NCI-H2081 (cell line): ENCODE results near the gene ESRRA.
"Not testable (repeated sequence)": the region's sequence is repeated elsewhere in the genome, so short reads cannot be mapped to it uniquely, and the experiment has no call there.

Source experiments
- DNase-seq, 2 experiments: peaks; one replicate each; lab custom pipeline; 2025; lab: John Stamatoyannopoulos, UW

ESRRA gene

DNA sequence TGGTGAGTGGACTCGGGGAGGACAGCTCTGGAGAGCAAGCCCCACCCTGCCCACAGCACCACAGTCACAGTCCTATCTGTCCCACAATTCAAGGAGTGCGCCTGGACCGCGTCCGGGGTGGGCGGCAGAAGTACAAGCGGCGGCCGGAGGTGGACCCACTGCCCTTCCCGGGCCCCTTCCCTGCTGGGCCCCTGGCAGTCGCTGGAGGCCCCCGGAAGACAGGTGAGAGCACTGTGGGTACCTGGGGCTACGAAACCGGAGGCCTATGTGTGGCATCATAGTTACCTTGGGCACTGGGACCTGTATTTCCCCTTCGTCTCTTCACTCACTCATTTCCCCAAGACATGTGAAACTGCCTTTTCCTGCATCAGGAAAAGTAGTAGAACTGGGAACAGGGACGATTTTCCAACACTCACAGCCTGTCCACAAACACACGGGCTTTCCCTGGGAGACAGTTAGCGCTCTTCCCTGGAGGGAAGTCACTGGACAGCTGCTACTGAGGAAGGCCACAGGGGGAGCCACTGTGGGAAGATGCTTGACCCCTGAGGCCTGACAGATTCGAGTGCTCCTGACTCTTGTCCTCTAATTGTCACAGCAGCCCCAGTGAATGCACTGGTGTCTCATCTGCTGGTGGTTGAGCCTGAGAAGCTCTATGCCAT is 9.0 kb downstream of the ESRRA start:
- no peak for DNase-seq

DNA sequence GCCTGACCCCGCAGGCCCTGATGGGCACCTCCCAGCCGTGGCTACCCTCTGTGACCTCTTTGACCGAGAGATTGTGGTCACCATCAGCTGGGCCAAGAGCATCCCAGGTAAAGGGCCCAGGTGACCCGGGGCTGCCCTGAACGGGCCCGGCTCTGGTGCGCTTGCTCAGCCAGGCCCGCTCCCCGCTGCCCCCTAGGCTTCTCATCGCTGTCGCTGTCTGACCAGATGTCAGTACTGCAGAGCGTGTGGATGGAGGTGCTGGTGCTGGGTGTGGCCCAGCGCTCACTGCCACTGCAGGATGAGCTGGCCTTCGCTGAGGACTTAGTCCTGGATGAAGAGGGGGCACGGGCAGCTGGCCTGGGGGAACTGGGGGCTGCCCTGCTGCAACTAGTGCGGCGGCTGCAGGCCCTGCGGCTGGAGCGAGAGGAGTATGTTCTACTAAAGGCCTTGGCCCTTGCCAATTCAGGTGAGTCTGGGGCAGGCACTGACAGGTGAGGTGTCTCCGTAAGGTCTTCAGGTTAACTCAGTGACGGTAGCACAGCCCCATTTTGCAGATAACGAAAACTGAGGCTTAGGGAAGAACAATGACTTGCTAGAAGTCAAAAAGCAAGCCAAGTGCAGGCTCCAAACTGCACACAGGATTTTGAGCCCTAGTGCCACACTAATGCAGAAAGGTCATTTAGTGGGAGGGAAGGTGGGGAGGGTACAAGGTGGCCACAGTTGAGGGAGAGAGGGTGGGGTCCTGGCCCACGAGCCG is 9.7 kb downstream of the ESRRA start:
- DNase-seq, result no peak

DNA sequence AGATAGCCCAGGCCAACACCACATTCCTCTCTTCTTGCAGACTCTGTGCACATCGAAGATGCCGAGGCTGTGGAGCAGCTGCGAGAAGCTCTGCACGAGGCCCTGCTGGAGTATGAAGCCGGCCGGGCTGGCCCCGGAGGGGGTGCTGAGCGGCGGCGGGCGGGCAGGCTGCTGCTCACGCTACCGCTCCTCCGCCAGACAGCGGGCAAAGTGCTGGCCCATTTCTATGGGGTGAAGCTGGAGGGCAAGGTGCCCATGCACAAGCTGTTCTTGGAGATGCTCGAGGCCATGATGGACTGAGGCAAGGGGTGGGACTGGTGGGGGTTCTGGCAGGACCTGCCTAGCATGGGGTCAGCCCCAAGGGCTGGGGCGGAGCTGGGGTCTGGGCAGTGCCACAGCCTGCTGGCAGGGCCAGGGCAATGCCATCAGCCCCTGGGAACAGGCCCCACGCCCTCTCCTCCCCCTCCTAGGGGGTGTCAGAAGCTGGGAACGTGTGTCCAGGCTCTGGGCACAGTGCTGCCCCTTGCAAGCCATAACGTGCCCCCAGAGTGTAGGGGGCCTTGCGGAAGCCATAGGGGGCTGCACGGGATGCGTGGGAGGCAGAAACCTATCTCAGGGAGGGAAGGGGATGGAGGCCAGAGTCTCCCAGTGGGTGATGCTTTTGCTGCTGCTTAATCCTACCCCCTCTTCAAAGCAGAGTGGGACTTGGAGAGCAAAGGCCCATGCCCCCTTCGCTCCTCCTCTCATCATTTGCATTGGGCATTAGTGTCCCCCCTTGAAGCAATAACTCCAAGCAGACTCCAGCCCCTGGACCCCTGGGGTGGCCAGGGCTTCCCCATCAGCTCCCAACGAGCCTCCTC is 10.6 kb downstream of the ESRRA start:
- DNase-seq, result not testable (repeated sequence)

DNA sequence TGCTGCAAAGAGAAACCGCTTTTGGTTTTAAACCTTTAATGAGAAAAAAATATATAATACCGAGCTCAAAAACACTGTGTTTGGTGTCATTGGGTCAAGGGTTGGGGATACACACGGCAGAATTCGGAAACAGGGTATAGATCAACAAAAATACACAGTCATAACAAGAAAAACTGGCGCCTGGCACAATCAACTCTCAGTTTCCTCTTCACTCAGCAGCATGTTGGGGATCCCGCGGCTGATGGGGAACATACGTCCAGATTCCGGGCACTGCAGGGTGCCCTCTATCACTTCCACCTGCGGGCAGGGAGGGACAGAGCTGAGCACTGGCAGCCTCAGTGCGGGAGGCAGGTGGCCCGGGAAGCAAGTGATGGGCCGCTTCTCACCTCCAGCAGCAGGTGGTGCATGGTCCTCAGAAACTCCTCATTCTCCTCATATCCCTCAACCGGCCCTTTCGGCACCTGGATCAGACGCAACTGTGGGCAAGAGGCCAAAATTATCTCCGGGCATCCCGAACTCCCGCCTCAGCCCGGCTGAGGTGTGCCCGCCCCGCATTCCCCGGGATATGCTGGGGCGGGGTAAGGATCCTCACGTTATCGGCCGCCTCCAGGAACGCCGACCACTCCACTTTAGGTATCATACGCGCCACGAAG is 11.5 kb downstream of the ESRRA start:
- peak; percentile 40 to 63 for DNase-seq

DNA sequence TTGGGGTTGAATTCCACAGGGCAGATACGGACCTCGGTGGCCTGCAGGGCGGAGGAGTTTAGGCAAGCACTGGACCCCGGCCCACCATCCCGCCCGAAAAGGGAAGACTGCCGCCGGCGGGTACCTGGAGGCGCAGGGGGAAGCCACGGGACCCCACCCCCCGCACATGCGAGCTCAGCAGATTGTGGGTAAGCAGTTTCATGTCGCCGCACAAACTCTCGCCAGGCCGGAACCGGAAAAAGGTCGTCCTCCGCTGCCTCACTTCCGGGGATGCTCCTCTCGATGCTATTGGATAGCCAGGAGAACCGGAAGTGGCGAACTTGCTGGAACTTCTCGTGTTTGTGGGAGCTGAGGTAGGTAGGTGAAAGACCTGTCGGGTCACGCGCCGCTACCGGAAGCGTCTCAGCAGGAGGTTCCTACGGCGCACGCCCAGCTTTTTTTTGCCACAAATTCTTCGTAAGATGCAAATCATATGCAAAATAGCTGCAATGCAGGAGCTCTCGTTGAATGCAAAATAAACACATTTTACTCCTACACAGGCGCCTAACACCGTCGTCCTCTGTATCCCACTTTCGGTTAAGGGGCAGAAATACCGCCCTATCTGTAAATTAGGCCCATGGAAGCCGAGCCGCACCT is 12.1 kb downstream of the ESRRA start, which contains the start of gene TRMT112:
TRMT112 (minus strand) TSS at position 235 of the 636 bp plus-strand sequence; CDS start at position 202, 33 bp downstream.
- DNase-seq, result peak; percentile 88 to 97

DNA sequence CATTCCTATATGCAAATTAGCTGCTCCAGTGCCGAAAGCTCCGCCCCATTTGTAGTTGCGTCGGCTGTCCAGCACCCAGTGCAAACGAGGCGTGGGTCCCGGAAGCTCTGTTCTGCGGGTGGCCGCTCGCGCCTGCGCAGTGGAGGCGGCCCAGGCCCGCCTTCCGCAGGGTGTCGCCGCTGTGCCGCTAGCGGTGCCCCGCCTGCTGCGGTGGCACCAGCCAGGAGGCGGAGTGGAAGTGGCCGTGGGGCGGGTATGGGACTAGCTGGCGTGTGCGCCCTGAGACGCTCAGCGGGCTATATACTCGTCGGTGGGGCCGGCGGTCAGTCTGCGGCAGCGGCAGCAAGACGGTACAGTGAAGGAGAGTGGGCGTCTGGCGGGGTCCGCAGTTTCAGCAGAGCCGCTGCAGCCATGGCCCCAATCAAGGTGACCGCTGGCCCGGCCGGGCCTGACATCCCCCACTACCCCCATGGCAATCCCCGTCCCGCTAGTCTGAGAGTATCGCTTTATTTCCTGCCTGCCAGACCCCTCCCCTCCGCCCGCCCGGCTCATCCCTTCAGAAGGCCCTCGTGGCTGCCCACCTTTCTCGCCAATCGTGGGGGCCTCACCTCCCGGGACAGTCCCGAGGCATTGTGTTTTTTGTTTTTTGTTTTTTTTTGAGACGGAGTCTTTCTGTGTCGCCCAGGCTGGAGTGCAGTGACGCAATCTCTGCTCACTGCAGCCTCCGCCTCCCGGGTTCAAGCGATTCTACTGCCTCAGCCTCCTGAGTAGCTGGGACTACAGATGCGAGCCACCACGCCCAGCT is 12.8 kb downstream of the ESRRA start, which contains the start of gene PRDX5:
PRDX5 (plus strand) TSS at position 161 of the 805 bp plus-strand sequence; CDS start at position 256, 95 bp downstream.
- peak; percentile 95 to 96 for DNase-seq

DNA sequence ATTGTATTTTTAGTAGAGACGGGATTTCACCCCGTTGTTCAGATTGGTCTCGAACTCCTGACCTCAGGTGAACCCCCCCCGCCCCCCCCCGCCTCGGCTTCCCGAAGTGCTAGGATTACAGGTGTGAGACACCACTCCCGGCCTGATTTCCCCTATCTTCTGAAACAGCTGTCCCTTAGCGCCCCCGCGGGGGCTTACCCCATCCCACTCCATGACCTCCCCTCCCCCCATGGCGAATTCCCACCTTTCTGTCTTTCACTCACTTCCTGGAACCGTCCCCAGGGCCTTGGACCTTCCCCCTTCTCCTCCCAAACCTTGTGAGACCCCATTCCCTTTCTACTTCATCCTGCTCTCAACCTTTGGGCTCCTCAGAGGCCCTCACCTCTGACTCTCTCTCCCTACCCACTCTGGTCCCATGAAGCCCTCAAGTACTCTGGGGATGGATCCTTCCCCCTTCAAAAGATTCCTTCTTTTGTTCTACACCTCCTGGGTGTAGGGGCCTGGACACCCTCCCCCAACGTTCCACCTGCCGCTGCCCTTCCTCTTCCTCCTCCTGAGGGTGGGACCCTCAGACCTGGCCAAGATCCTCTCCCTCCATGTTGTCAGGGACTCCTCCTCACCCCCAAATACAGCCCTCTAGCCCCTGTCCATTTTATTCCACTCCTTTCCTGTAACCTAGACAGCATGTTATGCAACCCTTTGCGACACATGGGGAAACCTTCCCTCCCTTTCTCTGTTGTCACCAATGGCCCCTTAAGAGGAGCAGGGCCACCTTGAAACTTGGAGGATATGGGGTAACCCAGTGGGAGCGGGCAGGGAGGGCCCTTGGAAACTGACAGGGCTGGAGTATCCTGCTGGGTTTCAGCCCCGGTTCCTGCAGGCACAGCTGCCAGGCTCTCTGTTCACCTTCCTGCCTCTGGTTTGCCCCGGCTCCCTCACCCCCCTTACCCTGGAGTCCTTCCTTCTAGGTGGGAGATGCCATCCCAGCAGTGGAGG is 13.7 kb downstream of the ESRRA start:
- no peak for DNase-seq

DNA sequence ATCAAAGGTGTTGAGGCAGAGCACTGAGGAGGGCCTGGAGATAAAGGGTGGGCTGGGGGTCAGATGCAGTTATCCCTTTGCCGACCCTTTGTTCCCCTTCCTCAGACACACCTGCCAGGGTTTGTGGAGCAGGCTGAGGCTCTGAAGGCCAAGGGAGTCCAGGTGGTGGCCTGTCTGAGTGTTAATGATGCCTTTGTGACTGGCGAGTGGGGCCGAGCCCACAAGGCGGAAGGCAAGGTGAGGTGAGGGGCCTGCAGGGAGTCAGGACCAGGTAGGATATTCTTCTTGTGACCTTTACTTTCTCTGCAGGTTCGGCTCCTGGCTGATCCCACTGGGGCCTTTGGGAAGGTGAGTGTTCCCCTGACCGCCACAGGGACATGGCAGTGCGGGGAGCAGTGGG is 15.2 kb downstream of the ESRRA start:
- no peak for DNase-seq

DNA sequence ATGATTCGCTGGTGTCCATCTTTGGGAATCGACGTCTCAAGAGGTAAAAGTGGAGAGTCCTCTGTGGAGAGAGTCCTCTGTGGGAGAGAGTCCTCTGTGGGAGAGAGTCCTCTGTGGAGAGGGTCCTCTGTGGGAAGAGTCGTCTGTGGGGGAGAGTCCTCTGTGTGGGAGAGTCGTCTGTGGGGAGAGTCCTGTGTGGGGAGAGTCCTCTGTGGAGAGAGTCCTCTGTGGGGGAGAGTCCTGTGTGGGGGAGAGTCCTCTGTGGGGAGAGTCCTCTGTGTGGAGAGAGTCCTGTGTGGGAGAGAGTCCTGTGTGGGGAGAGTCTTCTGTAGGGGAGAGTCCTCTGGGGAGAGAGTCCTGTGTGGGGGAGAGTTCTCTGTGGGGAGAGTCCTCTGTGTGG is 15.7 kb downstream of the ESRRA start:
- DNase-seq, result no peak

DNA sequence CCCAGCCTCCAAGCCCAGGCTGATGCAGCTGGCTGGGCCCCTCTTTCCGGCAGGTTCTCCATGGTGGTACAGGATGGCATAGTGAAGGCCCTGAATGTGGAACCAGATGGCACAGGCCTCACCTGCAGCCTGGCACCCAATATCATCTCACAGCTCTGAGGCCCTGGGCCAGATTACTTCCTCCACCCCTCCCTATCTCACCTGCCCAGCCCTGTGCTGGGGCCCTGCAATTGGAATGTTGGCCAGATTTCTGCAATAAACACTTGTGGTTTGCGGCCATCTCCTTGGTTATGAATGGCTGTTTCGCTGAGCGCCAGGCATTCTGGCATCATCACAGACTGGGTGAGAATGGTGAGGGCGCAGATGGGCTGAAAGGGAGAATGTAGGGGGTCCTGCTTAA is 16.2 kb downstream of the ESRRA start:
- DNase-seq, result no peak

DNA sequence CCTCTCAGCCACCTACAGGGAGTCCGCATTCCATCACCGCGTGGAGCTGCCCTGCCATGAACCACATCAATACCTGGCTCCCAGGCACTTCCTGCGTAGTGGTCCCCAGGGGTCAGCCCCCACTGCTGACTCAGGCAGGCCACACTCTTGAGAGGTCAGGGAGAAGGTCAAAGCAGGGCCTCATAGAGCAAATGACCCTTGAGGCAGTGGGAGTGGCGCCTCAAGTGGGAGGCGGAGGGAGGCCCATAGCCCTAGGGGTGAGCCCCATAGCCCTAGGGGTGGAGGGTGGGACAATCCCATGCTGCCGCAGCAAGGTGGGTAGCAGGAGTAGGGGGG is 17.6 kb downstream of the ESRRA start:
- DNase-seq, result no peak

DNA sequence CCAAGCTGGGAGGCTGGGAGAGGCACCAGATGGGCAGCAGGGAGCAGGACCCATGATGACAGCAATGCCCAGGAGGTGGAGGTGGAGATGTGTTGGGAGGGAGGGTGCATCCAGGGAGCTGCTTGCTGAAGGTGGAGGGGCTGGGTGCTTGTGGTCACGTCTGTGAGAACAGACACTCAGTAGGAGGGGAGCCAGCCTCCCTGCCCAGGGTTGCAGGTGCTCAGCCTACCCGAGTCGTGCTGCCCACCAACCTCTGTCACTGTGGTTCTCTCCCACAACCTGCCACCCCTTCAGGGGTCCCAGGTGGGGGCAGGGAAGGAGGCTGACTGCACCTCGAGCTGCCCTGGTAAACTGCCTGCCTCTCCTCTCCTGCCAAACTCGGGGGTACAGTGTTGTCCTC is 18.0 kb downstream of the ESRRA start:
- no peak for DNase-seq

DNA sequence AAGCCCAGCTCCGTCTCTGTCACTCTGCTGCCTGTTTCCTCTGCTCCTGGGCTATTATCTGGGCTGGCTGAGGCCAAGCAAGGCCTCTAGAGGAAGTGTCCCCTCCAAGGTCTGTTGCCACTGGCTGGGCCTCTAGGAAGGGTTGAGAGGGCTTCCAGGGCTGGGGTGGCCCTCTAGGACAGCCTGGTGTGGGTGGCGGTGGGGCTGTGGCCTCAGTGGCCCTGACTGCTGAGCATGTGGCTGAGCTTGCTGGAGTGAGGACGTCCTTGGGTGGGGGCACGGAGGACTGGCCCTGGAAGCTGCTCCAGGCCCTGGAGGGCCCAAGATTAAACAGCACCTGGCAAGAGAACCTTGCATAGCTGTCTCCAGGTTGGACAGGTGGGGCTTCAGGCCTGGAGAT is 18.7 kb downstream of the ESRRA start:
- not testable (repeated sequence) for DNase-seq

DNA sequence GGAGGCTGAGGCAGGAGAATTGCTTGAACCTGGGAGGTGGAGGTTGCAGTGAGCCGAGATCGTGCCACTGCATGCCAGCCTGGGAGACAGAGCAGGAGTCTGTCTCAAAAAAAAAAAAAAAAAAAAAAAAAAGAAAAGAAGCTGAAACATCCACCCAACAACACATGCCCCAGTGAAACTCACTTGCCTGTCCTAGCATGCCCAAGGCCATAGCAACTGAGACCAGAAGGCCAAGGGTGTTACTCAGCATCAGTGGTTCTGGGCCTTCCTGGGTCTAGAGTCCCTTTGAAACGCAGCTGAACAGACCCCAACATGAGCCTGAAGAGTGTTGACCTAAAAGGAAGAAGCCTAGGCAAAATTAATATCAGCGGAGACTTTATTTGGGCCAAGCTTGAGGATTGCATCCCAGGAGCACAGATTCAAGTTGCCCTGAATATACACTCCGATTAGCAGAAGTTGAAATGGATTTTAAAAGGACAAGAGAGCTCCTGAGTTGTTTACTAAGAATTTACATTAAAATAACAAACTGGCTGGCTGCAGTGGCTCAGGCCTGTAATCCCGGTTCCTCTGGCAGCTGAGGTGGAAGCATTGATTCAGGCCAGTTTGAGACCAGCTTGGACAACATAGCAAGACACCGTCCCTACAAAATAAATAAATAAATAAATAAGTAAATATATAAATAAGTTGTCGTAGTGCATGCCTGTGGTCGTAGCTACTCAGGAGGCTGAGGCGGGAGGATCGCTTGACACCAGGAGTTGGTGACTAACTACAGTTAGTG is 19.6 kb downstream of the ESRRA start:
- DNase-seq, result no peak

DNA sequence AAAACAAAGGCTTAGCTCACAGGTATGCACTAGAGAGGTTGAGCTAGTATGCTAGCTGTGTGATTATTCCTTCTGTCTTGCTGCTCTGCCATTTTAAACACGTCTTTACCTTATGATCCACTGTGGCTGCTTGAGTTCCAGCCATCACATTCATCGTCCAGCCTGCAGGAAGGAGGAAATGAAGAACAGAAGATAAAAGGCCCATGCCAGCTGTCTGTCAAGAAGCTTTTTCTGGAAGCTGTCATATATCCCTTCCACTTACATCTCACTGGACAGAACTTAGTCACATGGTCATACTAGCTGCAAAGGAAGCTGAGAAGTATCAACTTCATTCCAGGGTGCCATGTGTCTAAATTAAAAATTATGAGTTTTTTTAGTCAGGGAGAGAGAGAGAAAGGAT is 22.1 kb downstream of the ESRRA start:
- no peak for DNase-seq

DNA sequence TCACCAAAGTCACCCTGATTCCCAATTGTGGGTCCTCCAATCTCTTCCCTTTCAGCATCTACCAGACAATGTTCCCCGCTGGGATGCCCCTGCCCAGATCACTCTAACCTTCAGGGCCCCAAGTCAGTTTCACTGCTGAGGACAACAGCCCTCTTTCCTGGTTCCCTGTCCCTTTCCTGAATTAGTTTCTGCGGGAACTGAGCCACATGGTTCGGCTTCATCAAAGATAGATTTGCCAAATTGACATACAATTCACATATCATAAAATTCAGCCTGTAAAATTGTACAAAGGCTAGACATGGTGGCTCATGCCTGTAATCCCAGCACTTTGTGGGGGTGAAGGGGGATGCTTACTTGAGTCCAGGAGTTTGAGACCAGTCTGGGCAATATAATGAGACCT is 22.7 kb downstream of the ESRRA start:
- no peak for DNase-seq

DNA sequence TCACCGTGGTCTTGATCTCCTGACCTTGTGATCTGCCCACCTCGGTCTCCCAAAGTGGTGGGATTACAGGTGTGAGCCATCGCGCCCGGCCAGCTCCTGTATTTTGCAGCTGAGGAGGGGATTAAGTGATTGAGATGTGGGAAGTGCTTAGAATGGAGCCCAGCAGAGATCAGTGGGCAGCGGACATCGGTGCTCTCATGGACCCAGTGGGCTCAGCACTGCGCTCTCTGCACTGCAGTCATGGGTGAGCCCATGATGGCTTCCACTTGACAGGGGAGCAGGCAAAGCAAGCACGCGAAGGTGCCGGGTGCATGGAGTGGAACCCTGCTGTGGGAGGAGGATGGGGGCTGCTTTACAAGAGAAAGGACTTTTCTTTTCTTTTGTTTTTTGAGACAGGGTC is 25.6 kb downstream of the ESRRA start:
- no peak for DNase-seq

DNA sequence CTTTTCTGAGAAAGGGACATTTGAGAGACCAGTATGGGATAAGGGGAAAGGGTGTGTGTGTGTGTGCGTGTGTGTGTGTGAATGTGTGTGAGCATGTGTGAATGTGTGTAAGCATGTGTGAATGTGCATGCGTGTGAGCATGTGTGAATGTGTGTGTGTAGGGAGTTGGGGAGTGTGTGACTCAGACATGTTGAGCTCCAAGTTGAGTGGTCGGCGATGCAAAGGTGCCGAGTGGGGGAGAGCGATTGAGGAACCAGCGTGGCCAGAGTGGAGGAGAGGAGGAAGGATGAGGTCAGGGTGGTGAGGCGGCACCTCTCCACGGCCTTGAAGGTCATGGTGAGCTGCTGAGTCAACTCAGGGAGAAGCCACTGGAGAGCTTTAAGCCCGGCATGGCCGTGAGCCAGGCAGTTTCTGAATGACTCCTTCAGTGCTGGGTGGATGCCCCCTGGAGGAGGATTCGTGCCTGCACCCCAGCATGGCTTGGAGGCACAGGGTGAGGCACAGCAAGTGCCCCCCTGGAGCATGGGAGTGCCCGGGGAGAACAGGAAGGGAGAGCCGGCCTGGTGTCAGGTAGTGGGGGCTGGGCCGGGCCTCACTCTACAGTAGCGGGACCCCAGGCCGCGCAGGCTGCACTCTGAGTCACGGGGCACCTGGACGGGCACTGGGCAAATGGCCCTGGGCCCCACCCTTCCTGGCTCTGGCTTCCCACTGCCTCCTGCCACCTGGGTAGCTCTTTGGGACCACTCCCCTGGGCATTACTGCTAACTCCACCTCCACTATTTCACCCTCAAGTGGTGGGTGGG is 26.4 kb downstream of the ESRRA start:
- no peak for DNase-seq
